Measurements from ENCODE around the gene MACO1.

- TF ChIP-seq EZH2 (IDR thresholded peaks at IDR 0.05; ENCODE audit: insufficient read depth, poor library complexity, severe bottlenecking) (no peak), EZH2phosphoT487 (IDR thresholded peaks at IDR 0.05; ENCODE audit: insufficient read depth, low read depth) (no peak)
Measured at GRCh38 chr1:25519624-25520023, 88.9 kb downstream of the MACO1 start.

All from GM23248 (cell line).